Measurements from ENCODE around the gene JAK3.
A peak's percentile ranks its signal among the peaks of the same experiment; 100 is the strongest.

- no peak for TF ChIP-seq GTF2F1 (IDR thresholded peaks at IDR 0.05; ENCODE audit: low read length)
- peak in 1 of 2 experiments; percentile 39; a peak in 1 of 4 replicates for TF ChIP-seq POLR2A (IDR thresholded peaks at IDR 0.05; ENCODE audit: insufficient read depth in 1 of 2, low read depth in 2 of 2, low read length in 2 of 2)
- no peak for TF ChIP-seq ZNF768 (CRISPR knock-in tag; IDR thresholded peaks at IDR 0.05)
- no peak for TF ChIP-seq NAIF1 (CRISPR knock-in tag; IDR thresholded peaks at IDR 0.05; ENCODE audit: borderline replicate concordance)
- no peak for TF ChIP-seq ZBTB33 (CRISPR knock-in tag; IDR thresholded peaks at IDR 0.05)
Observed at GRCh38 chr19:17860993-17861360, 13.2 kb upstream of the JAK3 start.
